HG02884 (cell line): Measurements from ENCODE around the gene PRKACG.

Experiments
- ATAC-seq: cut with Tn5 transposase; IDR thresholded peaks from one replicate; pipeline ENCODE4 v1.9.1; 2021; ENCODE audit warnings: mild to moderate bottlenecking, moderate library complexity; ENCODE audit not compliant: unreplicated experiment

PRKACG gene

GRCh38 chr9:68983522-68984424, 30.1 kb downstream of the PRKACG start:
- peak; percentile 43 for ATAC-seq

- no peak for ATAC-seq
These were observed 30.9 kb downstream of the PRKACG start for GRCh38 chr9:68983008-68983411.

- peak; percentile 61 for ATAC-seq
These were observed 32.1 kb downstream of the PRKACG start for GRCh38 chr9:68981789-68982188.

DNA sequence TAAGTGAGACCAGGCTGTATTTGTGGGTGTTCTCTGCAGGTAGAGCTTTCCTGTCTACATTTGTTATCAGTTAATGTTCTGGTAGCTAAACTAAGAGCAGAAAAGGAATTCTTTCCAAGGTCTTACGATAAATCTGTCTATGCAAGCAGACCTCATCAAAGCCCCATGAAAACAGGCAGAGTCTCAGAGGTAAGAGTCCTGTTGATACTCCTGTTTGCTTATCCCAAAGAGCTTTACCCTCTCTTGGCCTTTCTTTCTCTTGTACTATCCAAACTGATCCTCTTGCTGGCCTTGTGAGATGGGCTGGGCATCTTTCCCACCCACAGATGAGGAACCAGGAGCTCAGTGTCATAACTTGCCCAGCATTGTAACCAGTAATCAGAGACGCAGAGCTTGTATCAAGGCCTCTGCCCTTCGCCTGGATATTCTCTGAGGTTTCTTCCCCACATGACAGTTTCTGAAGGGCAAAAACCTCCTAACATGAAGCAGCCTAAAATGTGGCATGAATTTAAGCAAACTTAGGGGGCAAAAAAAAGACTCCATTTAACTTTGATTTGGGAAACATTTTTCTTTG, 33.5 kb downstream of the PRKACG start:
- ATAC-seq: no peak

DNA sequence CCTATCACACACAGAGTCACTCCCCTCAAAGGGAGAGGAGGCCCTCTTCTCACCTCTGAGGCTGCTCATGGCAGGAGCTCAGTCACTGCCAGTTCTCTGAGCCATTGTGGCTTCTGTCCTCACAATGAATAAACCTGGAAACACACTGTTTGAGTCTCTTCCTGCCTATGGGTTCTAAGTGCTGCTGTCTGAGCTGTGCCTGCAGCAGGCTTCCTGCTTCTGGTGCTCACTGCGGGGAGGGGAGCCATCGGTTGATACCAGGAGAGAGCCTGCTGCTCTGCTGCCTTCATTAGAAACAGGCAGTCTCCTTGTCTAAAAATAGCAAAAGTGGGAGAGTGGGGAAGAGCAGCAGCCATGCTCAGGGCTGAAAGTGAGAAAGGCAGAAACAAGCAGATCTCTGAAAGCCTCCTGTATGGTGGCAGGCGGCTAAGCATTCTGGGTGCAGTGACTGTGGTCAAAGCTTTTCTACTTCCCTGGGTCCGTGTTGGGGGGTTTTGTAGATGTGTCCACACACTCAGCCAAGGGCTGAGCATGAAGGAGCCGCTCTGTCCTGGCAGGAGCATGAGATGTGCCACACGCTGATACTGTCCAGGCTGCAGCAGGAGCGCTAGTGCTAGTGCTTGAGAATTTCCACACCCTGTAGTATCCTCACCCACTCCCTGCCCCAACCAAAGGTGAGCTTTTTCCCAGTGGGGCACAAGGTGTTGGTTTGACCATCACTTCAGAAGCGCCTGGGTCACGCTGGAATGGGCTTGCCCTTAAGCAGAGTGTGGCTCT, 34.2 kb downstream of the PRKACG start:
- no peak for ATAC-seq

GRCh38 chr9:68978501-68978900, 35.4 kb downstream of the PRKACG start:
- ATAC-seq: no peak

DNA sequence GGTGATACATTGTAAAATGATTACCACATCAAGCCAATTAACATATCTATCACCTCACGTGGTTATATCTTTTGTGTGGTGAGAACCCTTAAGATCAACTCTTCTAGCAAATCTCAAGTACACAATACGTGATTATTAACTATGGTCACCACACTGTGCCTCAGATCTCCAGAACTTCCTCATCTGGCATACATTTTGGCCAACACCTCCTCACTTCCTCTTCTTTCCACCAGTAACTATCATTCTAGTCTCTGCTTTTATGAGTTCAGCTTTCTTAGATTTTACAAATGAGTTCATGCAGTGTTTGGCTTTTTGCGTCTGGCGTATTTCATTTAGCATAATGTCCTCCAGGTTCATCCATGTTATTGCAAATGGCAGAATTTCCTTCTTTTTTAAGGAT, 35.8 kb downstream of the PRKACG start:
- no peak for ATAC-seq

DNA sequence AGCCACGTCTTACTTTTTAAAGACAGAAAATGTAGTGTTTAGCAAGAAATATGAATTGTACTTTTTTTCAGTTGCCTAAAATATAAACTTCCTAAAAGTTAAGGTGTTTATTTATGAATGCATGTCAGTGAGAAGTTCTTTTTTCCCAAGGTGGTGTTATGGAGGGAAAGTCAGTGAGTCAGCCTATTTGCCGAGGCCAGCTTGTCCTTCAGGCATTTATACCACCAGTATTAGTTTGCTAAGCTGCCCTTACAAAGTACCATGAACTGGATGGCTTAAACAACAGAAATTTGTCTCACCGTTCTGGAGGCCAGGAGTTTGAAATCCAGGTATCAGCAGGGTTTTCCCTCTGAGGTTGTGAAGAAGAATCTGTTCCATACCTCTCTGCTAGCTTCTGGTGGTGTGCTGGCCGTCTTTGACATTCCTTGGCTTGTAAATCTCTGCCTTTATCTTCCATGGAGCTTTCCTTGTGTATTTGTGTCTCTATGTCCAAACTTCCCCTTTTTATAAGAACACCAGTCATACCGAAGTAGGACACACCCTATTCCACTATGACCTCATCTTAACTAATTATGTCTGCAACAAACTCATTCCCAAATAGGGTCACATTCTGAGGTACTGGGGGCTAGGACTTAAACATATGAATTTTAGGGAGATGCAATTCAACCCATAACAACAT, 38.4 kb downstream of the PRKACG start:
- ATAC-seq: no peak

DNA sequence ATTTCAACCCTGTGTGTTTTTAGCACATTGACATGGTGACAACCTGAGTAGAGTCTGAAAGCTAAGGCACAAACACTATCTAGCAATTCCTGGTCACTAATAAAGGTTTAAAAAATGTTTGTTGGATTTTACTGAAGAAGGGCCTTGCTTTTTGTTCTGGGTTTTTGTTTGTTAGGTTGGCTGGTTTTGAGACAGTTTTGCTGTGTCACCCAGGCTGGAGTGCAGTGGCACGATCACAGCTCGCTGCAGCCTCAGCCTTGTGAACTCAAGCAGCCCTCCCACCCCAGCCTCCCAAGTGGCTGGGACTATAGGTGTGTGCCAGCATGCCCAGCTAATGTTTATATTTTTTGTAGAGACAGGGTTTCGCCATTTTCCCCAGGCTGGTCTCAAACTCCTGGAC, 39.0 kb downstream of the PRKACG start:
- no peak for ATAC-seq

DNA sequence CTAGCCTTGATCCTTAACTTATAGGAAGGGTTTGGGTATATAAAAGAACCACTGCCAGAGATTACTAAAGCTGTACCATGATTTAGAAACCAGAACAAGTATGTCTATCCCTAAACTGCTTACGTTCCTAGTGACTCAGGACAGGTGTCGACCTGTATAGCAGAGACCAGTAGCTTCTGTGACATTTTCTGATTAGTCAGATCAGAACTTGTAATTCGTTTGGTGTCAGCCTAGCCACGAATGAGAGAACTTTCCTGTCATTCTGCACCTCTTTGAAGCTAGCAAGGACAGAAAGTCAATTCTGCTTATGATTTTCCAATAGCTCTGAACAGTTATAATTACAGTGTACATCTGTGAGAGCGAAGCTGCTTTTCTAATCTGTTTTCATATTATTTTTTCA, 39.5 kb downstream of the PRKACG start:
- peak; percentile 97 for ATAC-seq

DNA sequence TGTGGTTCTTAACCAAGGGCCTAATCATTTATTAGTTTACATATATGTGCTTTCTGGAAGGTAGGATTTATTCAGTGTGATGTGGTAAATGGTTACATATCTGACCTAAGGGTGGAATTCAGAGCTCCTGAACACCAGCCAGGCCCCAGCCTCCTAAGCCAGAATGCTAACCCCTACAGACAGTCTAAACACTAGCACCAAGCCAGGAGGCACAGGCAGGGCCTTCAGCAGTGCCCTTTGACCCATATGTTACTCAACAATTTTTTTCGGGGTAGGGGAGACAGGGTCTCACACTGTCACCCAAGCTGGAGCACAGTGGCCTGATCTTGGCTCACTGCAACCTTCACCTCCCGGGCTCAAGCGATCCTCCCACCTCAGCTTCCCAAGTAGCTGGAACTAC, 40.3 kb downstream of the PRKACG start:
- no peak for ATAC-seq

DNA sequence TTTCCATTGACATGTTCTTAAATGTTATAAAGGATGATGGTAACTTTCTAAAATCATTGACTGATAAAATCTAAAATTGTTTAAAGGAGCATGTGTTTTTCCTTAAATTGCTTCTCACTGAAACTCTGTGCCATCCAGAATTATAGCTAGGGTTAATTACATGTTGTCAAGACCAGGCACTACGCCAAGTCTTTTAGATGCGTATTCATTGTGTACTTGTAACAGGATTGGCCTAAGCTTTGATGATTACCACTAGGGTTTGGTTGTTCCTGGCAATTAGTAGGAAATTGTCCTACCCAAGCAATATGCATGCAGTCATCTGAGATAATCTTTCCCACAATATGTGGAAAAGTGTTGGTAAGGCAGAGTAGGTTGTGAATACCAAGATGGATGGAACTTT, 43.8 kb downstream of the PRKACG start:
- no peak for ATAC-seq

DNA sequence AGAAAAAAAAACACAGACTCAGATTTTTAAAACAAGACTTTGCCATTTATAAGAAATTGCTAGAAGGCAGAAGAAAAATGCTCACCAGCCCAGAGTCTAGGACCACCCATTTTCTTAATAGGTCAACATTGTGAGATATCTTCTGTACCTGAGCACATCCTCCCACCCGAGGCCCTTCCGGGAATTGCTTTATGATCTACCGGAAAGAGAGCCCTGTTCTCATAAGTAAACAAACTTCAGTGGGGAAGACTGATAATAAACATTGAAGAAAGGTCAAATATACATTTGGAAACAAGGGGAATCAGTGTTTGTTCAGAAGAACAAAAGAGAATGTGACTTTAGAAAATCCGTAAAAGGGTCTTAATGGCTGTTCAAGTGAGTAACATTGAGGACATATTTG, 44.4 kb downstream of the PRKACG start:
- ATAC-seq: no peak

DNA sequence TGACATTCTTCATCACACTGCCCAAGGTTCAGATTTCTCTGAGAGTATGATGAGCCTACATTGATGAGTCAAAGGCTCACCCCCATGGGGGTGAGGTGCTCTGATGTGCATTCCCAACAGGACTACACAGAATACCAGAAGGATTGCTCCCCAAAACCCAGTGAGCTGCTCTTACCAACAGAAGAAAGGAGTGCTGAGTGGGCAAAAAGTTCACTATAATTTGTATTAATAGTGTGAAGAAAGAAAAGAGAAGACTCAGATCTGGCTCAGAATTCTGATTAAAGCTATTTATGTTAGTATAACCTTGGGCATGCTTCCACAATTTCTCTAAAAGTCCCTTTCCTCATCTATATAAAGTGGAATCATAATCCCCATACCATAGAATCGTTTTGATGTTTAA, 46.1 kb downstream of the PRKACG start:
- ATAC-seq: no peak

DNA sequence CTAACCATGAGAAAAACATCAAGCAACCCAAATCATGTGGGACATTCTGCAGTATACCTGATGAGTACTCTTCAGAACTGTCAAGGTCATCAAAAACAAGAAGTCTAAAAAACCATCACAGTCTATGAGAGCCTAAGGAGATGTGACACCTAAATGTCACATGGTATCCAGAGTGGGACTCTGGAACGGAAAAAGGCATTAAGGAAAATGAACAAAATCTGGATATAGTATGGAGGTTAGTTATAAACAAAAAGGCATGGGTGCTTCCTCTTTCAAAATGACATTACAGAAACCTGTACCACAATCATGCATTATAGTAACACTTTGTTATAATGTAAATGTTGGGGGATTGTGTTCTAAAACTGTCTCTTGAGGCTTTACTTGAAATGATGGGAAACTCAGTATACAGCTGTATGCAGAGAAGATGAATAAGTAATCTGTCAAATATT, 47.4 kb downstream of the PRKACG start:
- no peak for ATAC-seq

DNA sequence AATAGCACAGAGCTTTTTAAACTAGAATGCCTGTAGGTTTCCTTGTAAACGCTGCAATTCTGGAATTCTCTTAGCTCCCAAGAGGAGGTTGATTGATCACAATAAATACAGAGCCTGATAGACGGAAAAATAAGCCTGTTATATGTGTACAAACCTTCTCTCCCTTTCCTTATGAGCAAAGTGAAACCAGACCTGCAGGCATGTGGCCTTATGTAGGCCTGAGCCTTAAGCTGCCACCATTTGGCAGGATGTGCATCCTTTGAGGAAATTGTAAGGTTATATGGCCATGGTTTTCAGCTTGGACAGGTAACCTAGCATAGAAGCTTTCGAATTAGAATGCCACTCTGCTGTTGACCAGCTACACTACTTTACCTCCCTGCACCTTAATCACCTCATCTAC, 49.1 kb downstream of the PRKACG start:
- no peak for ATAC-seq

- no peak for ATAC-seq
These were observed 49.8 kb downstream of the PRKACG start for GRCh38 chr9:68964102-68964541.

DNA sequence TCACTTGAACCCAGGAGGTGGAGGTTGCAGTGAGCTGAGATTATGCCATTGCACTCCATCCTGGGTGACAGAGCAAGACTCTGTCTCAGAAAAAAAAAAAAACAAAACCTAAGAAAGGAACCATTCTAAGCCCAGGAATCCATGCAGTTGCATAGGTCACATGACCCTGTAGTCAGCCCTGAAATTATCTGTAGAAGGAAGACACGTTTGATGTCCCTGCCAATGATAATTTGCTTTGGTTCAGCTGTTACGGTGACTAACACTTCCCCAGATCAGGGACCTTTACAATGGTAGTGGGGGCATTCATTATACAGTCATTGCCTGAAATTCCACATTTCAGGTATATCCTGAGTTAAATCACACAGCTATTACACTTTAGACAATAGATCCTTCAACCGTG, 50.5 kb downstream of the PRKACG start:
- ATAC-seq: no peak
